GM13977 (cell line): ENCODE data around the gene TSPOAP1.

Experiments used
- DNase-seq: peaks from one replicate; pipeline ENCODE4 v3.0.0; 2012; ENCODE audit warnings: low spot score
- in situ Hi-C: fragments of 300-500 bp; cut with MboI; formaldehyde crosslinking; loops from one replicate; pipeline ENCODE4 v1.12.0; 2022; ENCODE audit warnings: low sequenced_read_pairs, low pct_unique_long_range_greater_than_20kb, mixed read lengths, inconsistent platforms; ENCODE audit not compliant: unreplicated experiment
- TF ChIP-seq, protein P1 (sequence below): IDR thresholded peaks from 2 replicates; pipeline ENCODE4 v1.5.1; 2012; ENCODE audit warnings: mild to moderate bottlenecking, control low read depth; ENCODE audit not compliant: insufficient read depth; ENCODE audit errors: extremely low read depth, missing control alignments

Gene TSPOAP1

DNA sequence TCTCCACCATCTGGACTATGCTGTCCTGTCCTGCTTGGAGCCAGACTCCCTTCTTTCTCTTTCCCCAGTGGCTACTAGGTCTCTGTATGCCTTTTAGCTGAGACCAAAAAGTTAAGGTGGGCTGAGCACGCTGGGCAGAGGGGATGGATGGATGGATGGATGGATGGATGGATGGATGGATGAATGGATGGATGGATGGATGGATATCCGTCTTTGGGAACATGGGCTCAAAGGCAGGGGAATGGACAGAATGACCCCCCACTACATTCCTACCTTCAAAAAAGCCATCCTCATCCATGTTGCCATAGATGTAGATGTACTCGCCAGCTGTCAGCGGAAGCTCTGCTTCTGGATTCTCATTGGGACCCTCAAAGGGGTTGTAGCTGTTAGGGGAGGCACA lies 12.8 kb downstream of the TSPOAP1 start:
- TF ChIP-seq, protein P1, sequence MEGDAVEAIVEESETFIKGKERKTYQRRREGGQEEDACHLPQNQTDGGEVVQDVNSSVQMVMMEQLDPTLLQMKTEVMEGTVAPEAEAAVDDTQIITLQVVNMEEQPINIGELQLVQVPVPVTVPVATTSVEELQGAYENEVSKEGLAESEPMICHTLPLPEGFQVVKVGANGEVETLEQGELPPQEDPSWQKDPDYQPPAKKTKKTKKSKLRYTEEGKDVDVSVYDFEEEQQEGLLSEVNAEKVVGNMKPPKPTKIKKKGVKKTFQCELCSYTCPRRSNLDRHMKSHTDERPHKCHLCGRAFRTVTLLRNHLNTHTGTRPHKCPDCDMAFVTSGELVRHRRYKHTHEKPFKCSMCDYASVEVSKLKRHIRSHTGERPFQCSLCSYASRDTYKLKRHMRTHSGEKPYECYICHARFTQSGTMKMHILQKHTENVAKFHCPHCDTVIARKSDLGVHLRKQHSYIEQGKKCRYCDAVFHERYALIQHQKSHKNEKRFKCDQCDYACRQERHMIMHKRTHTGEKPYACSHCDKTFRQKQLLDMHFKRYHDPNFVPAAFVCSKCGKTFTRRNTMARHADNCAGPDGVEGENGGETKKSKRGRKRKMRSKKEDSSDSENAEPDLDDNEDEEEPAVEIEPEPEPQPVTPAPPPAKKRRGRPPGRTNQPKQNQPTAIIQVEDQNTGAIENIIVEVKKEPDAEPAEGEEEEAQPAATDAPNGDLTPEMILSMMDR, result no peak
- no peak for DNase-seq
- in situ Hi-C loops, result no loop called here

DNA sequence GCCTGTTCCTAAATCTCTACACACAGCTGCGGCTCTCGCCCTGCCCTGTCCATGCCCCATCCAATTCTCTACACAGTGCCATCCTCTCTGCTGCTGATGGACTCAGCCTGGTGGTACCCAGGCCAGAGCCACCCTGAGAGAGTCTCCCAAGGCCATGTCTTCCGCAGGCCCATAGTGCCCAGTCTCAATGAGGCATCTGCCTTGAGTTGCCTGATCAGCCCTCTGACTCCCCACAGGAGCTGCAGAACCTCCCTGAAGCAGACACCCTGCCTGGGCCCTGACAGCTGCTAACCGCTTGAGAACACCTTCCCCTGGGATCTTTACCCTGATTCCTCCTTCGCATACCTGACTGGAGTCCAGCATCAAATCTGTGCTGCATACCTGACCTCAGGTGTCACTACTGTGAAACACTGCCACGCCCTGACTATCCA lies 13.3 kb downstream of the TSPOAP1 start:
- in situ Hi-C loops, result no loop called here
- DNase-seq, result no peak
- TF ChIP-seq, protein P1, result no peak

DNA sequence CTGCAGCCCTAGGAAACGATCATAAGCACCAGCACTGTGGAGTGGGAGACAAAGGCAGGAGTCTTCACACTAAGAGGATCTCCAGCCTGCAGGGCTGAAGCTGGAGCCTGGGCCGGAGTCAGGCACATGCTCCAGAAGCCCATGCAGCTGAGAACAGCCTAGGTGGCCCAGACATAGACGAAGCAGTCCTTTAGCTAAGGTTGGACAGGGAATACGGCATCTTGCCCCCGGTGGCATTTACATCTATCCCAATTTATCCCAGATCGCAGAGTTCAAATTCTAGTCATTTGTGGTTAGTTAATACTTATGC lies 13.9 kb downstream of the TSPOAP1 start:
- in situ Hi-C loops, result no loop called here
- DNase-seq, result no peak

DNA sequence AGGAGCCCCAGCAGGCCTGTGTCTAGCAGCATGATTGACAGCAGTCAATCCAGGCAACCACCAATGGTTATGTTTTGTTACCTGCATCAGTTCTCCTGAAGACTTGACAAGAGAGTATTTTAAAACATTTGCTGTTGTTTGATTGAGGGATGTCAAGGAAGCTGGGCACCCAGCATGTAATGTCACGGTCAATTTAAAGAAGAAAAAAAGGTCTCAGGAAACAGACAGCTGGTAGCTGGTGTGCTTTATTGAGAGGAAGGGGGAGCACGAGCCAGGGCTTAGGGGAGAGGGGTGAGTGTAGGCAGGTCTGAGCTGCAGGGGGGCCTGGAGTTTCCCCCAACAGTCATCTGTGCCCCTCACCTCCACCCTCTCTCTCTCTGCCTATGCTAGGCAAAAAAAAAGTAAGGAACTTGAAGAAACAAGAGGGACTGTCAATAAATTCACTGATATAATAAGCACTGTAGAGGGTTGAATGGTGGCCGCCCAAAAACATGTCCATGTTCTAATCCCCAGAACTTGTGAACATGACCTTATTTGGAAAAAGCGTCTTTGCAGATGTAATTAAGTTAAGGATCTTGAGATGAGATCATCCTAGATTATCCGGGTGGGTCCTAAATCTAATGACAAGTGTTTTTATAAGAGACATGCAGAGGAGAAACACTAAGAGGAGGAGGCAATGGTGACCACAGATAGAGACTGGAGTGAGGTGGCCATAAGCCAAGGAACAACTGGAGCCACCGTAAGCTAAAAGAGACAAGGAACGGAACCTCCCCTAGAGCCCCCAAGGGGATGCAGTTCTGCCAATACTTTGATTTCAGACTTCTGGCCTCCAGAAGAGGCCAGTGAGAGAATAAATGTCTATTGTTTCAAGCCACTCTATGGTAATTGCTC lies 14.5 kb downstream of the TSPOAP1 start:
- in situ Hi-C loops, result no loop called here
- no peak for DNase-seq
- TF ChIP-seq, protein P1, result no peak

More for the DNA sequence above, 13.9 kb downstream of the TSPOAP1 start:
- TF ChIP-seq, protein P1, result no peak

DNA sequence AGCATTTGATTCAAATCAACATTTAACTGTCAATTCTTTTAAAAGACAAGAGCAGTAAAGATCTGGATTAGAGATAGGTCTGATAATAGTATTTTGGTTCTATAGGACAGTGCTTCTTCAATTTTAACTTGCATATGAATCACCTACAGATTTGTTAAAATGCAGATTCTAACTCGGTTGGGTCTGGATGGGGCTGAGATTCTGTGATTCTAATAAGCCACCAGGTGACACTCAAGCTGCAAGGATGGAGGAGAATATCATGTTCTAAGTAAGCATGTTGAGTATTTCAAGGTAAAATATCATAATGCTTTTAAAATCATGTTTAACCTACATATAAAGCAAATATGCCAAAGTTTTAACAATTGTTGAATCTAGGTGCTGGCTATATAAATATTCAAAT lies 15.8 kb downstream of the TSPOAP1 start:
- TF ChIP-seq, protein P1, result no peak
- DNase-seq, result no peak
- in situ Hi-C loops, result no loop called here

DNA sequence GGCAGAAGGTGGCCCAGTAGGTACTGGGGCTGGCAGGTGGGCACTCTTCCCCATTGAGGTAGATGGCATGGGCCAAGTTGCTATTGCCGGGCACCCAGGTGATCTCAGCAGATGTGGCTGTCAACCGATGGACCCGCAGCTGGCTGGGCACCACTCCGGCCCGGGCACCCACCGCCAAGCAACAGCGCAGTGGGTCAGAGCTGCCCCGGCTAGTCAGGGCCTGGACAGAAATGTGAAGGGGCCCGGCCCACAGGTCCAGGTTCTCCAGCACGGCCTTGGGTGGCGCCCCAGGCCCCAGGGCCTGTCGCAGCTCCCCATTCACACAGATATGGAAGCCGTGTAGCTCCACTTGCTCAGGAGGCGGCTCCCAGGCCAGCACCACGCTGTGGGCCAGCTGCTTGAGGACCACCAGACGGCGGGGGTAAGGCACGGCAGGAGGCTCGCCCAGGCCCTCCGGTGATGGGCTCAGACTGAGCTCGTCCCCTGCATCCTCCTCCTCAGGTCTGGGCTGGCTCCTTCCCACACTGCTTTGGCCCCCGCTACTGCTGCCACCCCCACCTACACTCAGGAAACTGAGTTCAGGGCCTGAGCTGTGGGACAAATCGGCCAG lies 16.5 kb downstream of the TSPOAP1 start:
- in situ Hi-C loops, result no loop called here
- TF ChIP-seq, protein P1, result no peak
- no peak for DNase-seq
